ENCODE measurements around the gene PCNX3. TPM values are rescaled to one million over a fixed set of nuclear protein-coding genes. Genes with fewer than 3 reads are reported as not detected.
A peak's percentile ranks its signal among the peaks of the same experiment; 100 is the strongest.

PCNX3 gene
- total and polyA plus RNA-seq, 10 of the 15 experiments (the other 5 are each of a cell fraction or from before 2014, with no cell fraction given): 0.03 to 46.6 (median 8.4) TPM

DNA sequence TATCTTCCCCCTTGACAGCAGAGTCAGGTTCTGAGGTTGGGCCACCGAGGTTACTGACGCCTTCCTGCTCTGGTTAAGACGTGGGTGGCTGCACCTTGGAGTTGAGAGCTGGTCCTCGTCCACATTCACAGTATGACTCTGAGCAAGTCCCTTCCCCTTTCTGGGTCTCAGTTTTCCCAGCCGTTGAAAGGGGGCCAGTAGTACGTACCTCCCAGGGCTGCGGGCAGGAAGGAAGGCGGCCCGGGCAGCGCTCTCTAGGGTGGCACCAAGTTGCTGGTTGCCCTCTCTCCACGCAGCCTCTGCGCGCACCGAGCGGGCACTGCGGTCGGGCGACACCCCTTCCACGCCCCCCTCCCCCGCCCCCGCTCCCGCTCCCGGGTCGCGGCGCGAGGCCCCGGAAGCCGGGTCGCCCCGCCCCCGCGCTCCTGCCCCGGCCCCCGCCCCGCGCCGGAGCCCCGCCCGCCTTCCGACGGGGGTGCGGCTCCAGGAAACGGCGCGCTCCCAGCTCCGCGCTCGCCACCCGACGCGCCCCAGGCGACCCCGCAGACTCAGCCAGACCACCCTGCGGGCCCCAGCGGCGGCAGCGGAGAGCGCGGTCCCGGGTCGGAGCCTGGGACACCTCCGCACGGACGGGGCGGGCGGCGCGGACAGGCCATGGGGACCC, 39.9 kb upstream of the PCNX3 start, which contains the start of gene EHBP1L1 (continued):
- no peak for TF ChIP-seq STAT3 (IDR thresholded peaks at IDR 0.05; ENCODE audit: low read depth, low read length)
- TF ChIP-seq, protein P1, sequence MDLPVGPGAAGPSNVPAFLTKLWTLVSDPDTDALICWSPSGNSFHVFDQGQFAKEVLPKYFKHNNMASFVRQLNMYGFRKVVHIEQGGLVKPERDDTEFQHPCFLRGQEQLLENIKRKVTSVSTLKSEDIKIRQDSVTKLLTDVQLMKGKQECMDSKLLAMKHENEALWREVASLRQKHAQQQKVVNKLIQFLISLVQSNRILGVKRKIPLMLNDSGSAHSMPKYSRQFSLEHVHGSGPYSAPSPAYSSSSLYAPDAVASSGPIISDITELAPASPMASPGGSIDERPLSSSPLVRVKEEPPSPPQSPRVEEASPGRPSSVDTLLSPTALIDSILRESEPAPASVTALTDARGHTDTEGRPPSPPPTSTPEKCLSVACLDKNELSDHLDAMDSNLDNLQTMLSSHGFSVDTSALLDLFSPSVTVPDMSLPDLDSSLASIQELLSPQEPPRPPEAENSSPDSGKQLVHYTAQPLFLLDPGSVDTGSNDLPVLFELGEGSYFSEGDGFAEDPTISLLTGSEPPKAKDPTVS (IDR thresholded peaks at IDR 0.05; ENCODE audit: low read depth, low read length): no peak
- TF ChIP-seq CREM (IDR thresholded peaks at IDR 0.05; ENCODE audit: low read depth): peak; percentile 71
- no peak for TF ChIP-seq MYB (IDR thresholded peaks at IDR 0.05; ENCODE audit: borderline replicate concordance, low read depth, low read length)
- peak; percentile 54 for TF ChIP-seq MTA2 (IDR thresholded peaks at IDR 0.05; ENCODE audit: low read depth)
- TF ChIP-seq SMARCA5 (IDR thresholded peaks at IDR 0.05): peak; percentile 93
- TF ChIP-seq MEF2B (IDR thresholded peaks at IDR 0.05; ENCODE audit: partially characterized antibody, poor library complexity, severe bottlenecking): peak; percentile 21
- TF ChIP-seq CBFB (IDR thresholded peaks at IDR 0.05; ENCODE audit: low read depth): peak; percentile 77
- TF ChIP-seq, protein P2, sequence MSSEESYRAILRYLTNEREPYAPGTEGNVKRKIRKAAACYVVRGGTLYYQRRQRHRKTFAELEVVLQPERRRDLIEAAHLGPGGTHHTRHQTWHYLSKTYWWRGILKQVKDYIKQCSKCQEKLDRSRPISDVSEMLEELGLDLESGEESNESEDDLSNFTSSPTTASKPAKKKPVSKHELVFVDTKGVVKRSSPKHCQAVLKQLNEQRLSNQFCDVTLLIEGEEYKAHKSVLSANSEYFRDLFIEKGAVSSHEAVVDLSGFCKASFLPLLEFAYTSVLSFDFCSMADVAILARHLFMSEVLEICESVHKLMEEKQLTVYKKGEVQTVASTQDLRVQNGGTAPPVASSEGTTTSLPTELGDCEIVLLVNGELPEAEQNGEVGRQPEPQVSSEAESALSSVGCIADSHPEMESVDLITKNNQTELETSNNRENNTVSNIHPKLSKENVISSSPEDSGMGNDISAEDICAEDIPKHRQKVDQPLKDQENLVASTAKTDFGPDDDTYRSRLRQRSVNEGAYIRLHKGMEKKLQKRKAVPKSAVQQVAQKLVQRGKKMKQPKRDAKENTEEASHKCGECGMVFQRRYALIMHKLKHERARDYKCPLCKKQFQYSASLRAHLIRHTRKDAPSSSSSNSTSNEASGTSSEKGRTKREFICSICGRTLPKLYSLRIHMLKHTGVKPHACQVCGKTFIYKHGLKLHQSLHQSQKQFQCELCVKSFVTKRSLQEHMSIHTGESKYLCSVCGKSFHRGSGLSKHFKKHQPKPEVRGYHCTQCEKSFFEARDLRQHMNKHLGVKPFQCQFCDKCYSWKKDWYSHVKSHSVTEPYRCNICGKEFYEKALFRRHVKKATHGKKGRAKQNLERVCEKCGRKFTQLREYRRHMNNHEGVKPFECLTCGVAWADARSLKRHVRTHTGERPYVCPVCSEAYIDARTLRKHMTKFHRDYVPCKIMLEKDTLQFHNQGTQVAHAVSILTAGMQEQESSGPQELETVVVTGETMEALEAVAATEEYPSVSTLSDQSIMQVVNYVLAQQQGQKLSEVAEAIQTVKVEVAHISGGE (CRISPR knock-in tag; IDR thresholded peaks at IDR 0.05): no peak
- TF ChIP-seq MYC (IDR thresholded peaks at IDR 0.05; ENCODE audit: insufficient read depth, insufficient read length, insufficient replicate concordance, low read length, severe bottlenecking): no peak
- TF ChIP-seq ZBED1 (IDR thresholded peaks at IDR 0.05; ENCODE audit: borderline replicate concordance): peak; percentile 52; the same call in 1 of the 2 replicates
- TF ChIP-seq EP300 (IDR thresholded peaks at IDR 0.05; ENCODE audit: borderline replicate concordance in 1 of 2, control insufficient read depth in 1 of 2, low read depth in 2 of 2, low read length in 2 of 2): peak in 1 of 2 experiments; percentile 52; a peak in 1 of 4 replicates
- TF ChIP-seq, protein P3, sequence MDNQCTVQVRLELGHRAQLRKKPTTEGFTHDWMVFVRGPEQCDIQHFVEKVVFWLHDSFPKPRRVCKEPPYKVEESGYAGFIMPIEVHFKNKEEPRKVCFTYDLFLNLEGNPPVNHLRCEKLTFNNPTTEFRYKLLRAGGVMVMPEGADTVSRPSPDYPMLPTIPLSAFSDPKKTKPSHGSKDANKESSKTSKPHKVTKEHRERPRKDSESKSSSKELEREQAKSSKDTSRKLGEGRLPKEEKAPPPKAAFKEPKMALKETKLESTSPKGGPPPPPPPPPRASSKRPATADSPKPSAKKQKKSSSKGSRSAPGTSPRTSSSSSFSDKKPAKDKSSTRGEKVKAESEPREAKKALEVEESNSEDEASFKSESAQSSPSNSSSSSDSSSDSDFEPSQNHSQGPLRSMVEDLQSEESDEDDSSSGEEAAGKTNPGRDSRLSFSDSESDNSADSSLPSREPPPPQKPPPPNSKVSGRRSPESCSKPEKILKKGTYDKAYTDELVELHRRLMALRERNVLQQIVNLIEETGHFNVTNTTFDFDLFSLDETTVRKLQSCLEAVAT (IDR thresholded peaks at IDR 0.05): peak; percentile 59; the same call in 1 of the 2 replicates
- no peak for TF ChIP-seq TAF1 (IDR thresholded peaks at IDR 0.05; ENCODE audit: borderline replicate concordance, low read depth, low read length)
- TF ChIP-seq JUNB (IDR thresholded peaks at IDR 0.05): peak; percentile 72
- no peak; the same call in 1 of the 2 replicates for TF ChIP-seq RB1 (IDR thresholded peaks at IDR 0.05; ENCODE audit: borderline replicate concordance)
- TF ChIP-seq PKNOX1 (IDR thresholded peaks at IDR 0.05): peak; percentile 34; the same call in 1 of the 2 replicates
- peak; percentile 98 for TF ChIP-seq EED (IDR thresholded peaks at IDR 0.05; ENCODE audit: low read depth)
- no peak for TF ChIP-seq PBX3 (IDR thresholded peaks at IDR 0.05; ENCODE audit: insufficient replicate concordance, low read depth, low read length)
- no peak for TF ChIP-seq ZNF207 (IDR thresholded peaks at IDR 0.05; ENCODE audit: borderline replicate concordance)
- TF ChIP-seq JUND (IDR thresholded peaks at IDR 0.05; ENCODE audit: low read depth, low read length): peak; percentile 19; the same call in 1 of the 2 replicates
- TF ChIP-seq NBN (IDR thresholded peaks at IDR 0.05): peak; percentile 75
